IPS DF 6.9 (cell line): Measurements from ENCODE around the gene TSHB.

Experiments
- DNase-seq: peaks from one replicate; pipeline ENCODE4 v3.0.0-alpha.2; 2013; ENCODE audit warnings: low read depth, low spot score
- H3K27ac ChIP-seq: one replicate; pipeline ENCODE4 v1.5.1; 2013; ENCODE audit warnings: low read length, control low read depth
- H3K27me3 ChIP-seq: 2 replicates; pipeline ENCODE4 v1.6.1; 2013; ENCODE audit warnings: mild to moderate bottlenecking, low read length; ENCODE audit not compliant: control insufficient read depth, insufficient read depth
- H3K36me3 ChIP-seq: 2 replicates; pipeline ENCODE4 v1.6.1; 2013; ENCODE audit warnings: low read length; ENCODE audit not compliant: control insufficient read depth, insufficient read depth
- H3K4me1 ChIP-seq: 2 replicates; pipeline ENCODE4 v1.6.1; 2013; ENCODE audit warnings: low read length; ENCODE audit not compliant: control insufficient read depth, insufficient read depth
- H3K4me3 ChIP-seq: 2 replicates; pipeline ENCODE4 v1.5.1; 2013; ENCODE audit warnings: mild to moderate bottlenecking, low read length
- H3K9me3 ChIP-seq: 2 replicates; pipeline ENCODE4 v1.6.1; 2013; ENCODE audit warnings: low read length, inconsistent platforms; ENCODE audit not compliant: control insufficient read depth, insufficient read depth
- WGBS: extraction: QIAGEN DNeasy Blood & Tissue Kit; methylation state at CpG from one replicate; pipeline ENCODE4 v1.1.7; 2013; ENCODE audit warnings: mixed read lengths, missing lambda C conversion rate; ENCODE audit not compliant: insufficient read length, insufficient coverage; 5-methylcytosine and 5-hydroxymethylcytosine counted together

TSHB gene

DNA sequence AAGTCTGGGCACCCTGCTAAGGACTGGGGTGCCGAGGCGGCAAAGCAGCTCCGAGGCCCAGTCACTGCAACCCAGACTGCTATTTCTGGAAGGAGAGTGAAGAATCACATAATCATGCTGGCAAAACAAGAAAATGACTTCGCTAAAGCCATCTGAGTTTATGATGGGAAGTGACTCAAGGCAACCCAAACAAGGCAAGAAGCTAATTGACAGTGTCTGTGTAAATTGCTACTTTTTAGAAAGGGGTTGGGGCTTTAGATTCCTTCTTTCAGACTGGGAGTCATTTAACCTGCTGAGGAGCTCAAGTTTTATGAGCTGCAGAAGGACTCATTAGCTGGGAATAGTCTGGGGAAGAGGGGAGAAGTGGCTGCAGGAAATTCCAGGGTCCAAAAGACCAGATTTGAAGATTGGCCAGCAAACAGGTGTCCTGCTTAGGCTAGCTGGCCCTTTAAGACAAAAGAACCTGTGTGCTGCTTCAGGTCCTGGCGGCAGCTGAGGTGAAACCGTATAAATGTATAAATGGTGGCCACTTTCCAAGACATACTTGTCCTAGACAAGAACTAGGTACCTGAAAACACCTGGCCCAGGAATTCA is 28.1 kb downstream of the TSHB start:
- Histone ChIP-seq H3K27ac (no peak overlapping the region), H3K27me3 (no peaks in the 10 kb centered on the region), H3K4me3 (no peak overlapping the region), H3K9me3 (no peaks in the 10 kb centered on the region), H3K36me3 (no peaks in the 10 kb centered on the region), H3K4me1 (peaks cover 6% of the 10 kb centered on the region; the same call in 1 of the 2 replicates)
- no peak for DNase-seq
- WGBS, result no CpG with 5 or more reads among the region's 6 CpGs

- no peaks in the 10 kb centered on the region for H3K9me3 ChIP-seq
- no peak overlapping the region for H3K4me3 ChIP-seq
- H3K36me3 ChIP-seq, result no peaks in the 10 kb centered on the region
- no peak for DNase-seq
- no CpG with 5 or more reads among the region's 2 CpGs for WGBS
- H3K27me3 ChIP-seq, result no peaks in the 10 kb centered on the region
- peaks cover 6% of the 10 kb centered on the region; the same call in 1 of the 2 replicates for H3K4me1 ChIP-seq
- no peak overlapping the region for H3K27ac ChIP-seq
Observed at GRCh38 chr1:115059316-115059715, 29.7 kb downstream of the TSHB start.

- Histone ChIP-seq H3K9me3 (no peaks in the 10 kb centered on the region), H3K27ac (no peak overlapping the region), H3K36me3 (no peaks in the 10 kb centered on the region), H3K4me1 (peaks cover 6% of the 10 kb centered on the region; the same call in 1 of the 2 replicates), H3K4me3 (no peak overlapping the region), H3K27me3 (no peaks in the 10 kb centered on the region)
- whole genome bisulfite sequencing, result no CpG with 5 or more reads among the region's 4 CpGs
- no peak for DNase-seq
Observed at GRCh38 chr1:115060501-115060900, 30.9 kb downstream of the TSHB start.

DNA sequence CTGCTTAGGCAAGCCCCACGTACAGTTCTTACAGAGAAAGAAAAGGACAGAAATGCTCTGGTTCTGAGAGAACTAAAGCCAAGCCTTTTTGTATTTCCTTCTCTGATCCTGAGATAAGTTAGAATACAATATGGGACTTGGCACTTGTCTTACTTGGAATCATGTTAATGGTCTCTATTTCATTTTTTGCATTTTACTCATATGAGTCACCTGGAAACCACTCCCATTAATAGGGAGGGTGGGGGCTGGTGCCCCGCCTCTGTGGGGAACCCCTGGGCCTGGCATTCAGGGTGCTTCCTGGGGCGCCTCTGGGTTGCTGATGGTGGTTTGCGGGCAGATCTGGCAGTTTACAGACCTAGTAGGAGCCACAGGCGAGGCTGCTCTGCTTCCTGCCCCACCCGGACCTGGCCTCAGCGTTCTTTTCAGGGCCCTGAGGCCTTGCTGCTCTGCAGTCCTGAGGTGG is 32.9 kb downstream of the TSHB start:
- H3K27me3 ChIP-seq, result no peaks in the 10 kb centered on the region
- H3K4me1 ChIP-seq, result no peaks in the 10 kb centered on the region
- DNase-seq, result no peak
- no peak overlapping the region for H3K4me3 ChIP-seq
- no peak overlapping the region for H3K27ac ChIP-seq
- H3K9me3 ChIP-seq, result no peaks in the 10 kb centered on the region
- WGBS, result no CpG with 5 or more reads among the region's 7 CpGs
- H3K36me3 ChIP-seq, result no peaks in the 10 kb centered on the region

GRCh38 chr1:115063228-115063901 is 33.7 kb downstream of the TSHB start:
- no peak overlapping the region for H3K27ac ChIP-seq
- no peaks in the 10 kb centered on the region for H3K27me3 ChIP-seq
- no peaks in the 10 kb centered on the region for H3K9me3 ChIP-seq
- H3K36me3 ChIP-seq, result no peaks in the 10 kb centered on the region
- WGBS, result no CpG with 5 or more reads among the region's 7 CpGs
- no peak overlapping the region for H3K4me3 ChIP-seq
- H3K4me1 ChIP-seq, result no peaks in the 10 kb centered on the region
- DNase-seq, result no peak

DNA sequence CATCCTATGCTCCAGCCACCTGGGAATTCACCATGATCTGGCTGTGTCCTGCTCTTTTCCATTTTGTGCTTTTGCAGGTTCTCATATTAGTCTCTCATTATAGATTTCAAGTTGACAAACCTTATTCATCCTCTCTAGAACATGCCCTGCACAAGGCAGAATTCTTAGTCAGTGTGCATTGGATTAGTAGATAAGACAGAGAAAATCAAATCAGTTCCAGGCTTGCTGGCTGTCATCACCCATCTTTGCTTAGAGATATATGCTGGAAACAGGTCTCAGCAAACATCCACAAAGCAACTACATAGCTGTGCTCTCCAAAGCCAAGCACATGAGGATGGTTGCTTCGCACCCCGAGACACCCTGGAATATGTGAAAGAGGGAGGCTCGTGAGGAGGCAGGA is 34.8 kb downstream of the TSHB start:
- DNase-seq, result no peak
- no peaks in the 10 kb centered on the region for H3K36me3 ChIP-seq
- no peaks in the 10 kb centered on the region for H3K27me3 ChIP-seq
- no peak overlapping the region for H3K27ac ChIP-seq
- H3K4me3 ChIP-seq, result no peak overlapping the region
- no CpG with 5 or more reads among the region's 3 CpGs for WGBS
- H3K9me3 ChIP-seq, result no peaks in the 10 kb centered on the region
- H3K4me1 ChIP-seq, result no peaks in the 10 kb centered on the region

DNA sequence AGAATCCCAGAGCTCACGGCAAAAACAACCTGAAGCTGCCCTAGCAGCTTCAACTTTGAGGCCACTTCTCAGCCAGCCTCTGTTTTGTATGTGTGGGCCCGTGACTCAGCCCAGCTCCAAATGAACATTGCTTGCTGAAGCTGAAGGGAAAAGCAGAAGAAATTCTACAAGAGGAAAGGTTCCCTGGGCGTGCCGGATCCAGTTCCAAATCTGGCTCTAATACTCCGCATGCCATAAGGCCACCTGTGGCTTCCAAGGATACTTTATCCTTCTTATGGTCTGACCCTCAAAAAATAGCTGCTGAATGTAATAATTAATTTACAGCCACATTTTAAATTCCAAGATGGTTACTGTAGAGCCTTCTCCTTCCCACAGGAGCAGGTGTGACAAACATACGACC is 35.4 kb downstream of the TSHB start:
- Histone ChIP-seq H3K9me3 (no peaks in the 10 kb centered on the region), H3K27me3 (no peaks in the 10 kb centered on the region), H3K4me3 (no peak overlapping the region), H3K27ac (no peak overlapping the region), H3K36me3 (no peaks in the 10 kb centered on the region), H3K4me1 (no peaks in the 10 kb centered on the region)
- DNase-seq, result no peak
- no CpG with 5 or more reads among the region's 6 CpGs for WGBS

- no peaks in the 10 kb centered on the region for H3K36me3 ChIP-seq
- no peaks in the 10 kb centered on the region for H3K27me3 ChIP-seq
- H3K4me3 ChIP-seq, result no peak overlapping the region
- H3K9me3 ChIP-seq, result no peaks in the 10 kb centered on the region
- H3K4me1 ChIP-seq, result no peaks in the 10 kb centered on the region
- H3K27ac ChIP-seq, result no peak overlapping the region
- WGBS, result no CpG with 5 or more reads among the region's 8 CpGs
- no peak for DNase-seq
Observed at GRCh38 chr1:115067161-115067859, 37.7 kb downstream of the TSHB start.

- H3K4me1 ChIP-seq, result no peaks in the 10 kb centered on the region
- no peak overlapping the region for H3K4me3 ChIP-seq
- H3K27ac ChIP-seq, result no peak overlapping the region
- no peak for DNase-seq
- no peaks in the 10 kb centered on the region for H3K9me3 ChIP-seq
- no peaks in the 10 kb centered on the region for H3K36me3 ChIP-seq
- no CpG with 5 or more reads among the region's 12 CpGs for WGBS
- no peaks in the 10 kb centered on the region for H3K27me3 ChIP-seq
Observed at GRCh38 chr1:115068826-115069585, 39.4 kb downstream of the TSHB start.

DNA sequence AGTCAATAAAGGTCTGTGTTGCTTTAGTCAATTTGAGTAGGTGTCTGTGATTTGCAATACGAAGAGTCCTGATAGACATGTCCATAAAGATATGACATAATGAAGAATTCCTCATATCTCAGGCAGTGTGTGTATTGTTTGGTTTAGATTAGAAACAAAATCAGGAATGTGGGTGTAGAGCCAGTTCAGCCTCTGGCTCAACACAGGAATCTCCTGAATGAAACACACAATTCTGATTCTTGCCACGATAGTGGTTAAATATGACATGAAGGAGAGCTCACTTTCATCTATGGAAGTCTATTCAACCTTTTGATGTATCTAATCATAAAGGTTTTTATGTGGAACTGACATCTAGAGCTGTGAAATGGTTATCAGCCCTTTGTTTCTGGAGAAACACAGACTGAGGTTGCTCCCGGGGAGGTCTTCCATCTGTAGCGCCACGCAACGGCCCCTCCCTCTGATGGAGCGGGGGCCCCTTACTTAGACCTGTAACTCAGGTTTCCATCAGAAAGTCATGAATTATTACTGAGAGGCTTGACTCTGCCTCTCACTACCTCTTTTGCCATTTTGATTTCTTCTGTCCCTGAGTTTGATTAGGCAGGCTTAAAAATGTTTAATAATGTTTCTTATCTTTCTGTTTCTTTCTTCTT is 40.2 kb downstream of the TSHB start:
- Histone ChIP-seq H3K9me3 (no peaks in the 10 kb centered on the region), H3K36me3 (no peaks in the 10 kb centered on the region), H3K27ac (no peak overlapping the region), H3K4me3 (no peak overlapping the region), H3K4me1 (no peaks in the 10 kb centered on the region), H3K27me3 (no peaks in the 10 kb centered on the region)
- no CpG with 5 or more reads among the region's 7 CpGs for WGBS
- no peak for DNase-seq
